HEK293 (cell line): ENCODE results near the gene GYPC.

Experiments used
- CTCF ChIA-PET: fragments of 350-600 bp; formaldehyde crosslinking; extraction: SDS; loops from one replicate; lab custom pipeline; 2021; ENCODE audit warnings: antibody characterized with exemption; lab: Yijun Ruan, JAX
- POLR2A ChIA-PET: fragments of 300-600 bp; formaldehyde crosslinking; extraction: SDS; loops from one replicate; lab custom pipeline; 2020; ENCODE audit warnings: antibody characterized with exemption, inconsistent platforms; lab: Yijun Ruan, JAX
- H3K27ac ChIP-seq: fragments of 200-500 bp; sonication (Bioruptor generic); 2 replicates; pipeline ENCODE4 v1.5.1; 2014; ENCODE audit warnings: low read depth, low read length, control low read depth, inconsistent platforms; ENCODE audit errors: extremely low read depth
- H3K36me3 ChIP-seq, 2 experiments: fragments of 200-500 bp in 1 of 2; sonication (Bioruptor generic) in 1 of 2; 1 replicate in 1 of 2; 2 replicates in 1 of 2; pipeline ENCODE4 v1.5.1; 2014 to 2017; ENCODE audit warnings: inconsistent platforms in 2 of 2, low read length in 2 of 2; ENCODE audit not compliant: control insufficient read depth in 2 of 2, insufficient read depth in 1 of 2
- H3K4me1 ChIP-seq: fragments of 200-500 bp; sonication (Bioruptor generic); 2 replicates; pipeline ENCODE4 v1.5.1; 2014; ENCODE audit warnings: mild to moderate bottlenecking, low read length, inconsistent platforms; ENCODE audit not compliant: control insufficient read depth, insufficient read depth
- H3K4me3 ChIP-seq: 2 replicates; pipeline ENCODE4 v1.5.1; 2011; ENCODE audit warnings: low read depth, mild to moderate bottlenecking, control low read depth, low read length, moderate library complexity
- H3K9me3 ChIP-seq: fragments of 200-500 bp; sonication (Bioruptor generic); 2 replicates; pipeline ENCODE4 v1.5.1; 2014; ENCODE audit warnings: low read depth, low read length, inconsistent platforms; ENCODE audit not compliant: control insufficient read depth, insufficient read depth
- BCL11A ChIP-seq: fragments of 450-650 bp; formaldehyde crosslinking; IDR thresholded peaks from 2 replicates; pipeline ENCODE4 v1.5.1; 2016; ENCODE audit warnings: low read depth, missing biosample characterization, missing genetic modification characterization
- GFI1B ChIP-seq: fragments of 450-650 bp; formaldehyde crosslinking; IDR thresholded peaks from 2 replicates; pipeline ENCODE4 v1.5.1; 2016; ENCODE audit warnings: missing biosample characterization, missing genetic modification characterization
- PATZ1 ChIP-seq: fragments of 450-650 bp; formaldehyde crosslinking; IDR thresholded peaks from 2 replicates; pipeline ENCODE4 v1.5.1; 2016; ENCODE audit warnings: missing biosample characterization, missing genetic modification characterization
- PRDM6 ChIP-seq: fragments of 450-650 bp; formaldehyde crosslinking; IDR thresholded peaks from 2 replicates; pipeline ENCODE4 v1.5.1; 2017; ENCODE audit warnings: missing biosample characterization, missing genetic modification characterization
- TSHZ1 ChIP-seq: fragments of 450-650 bp; formaldehyde crosslinking; IDR thresholded peaks from 2 replicates; pipeline ENCODE4 v1.5.1; 2016; ENCODE audit warnings: missing biosample characterization, missing genetic modification characterization, borderline replicate concordance
- ZBTB26 ChIP-seq: fragments of 450-650 bp; formaldehyde crosslinking; optimal IDR thresholded peaks from 2 replicates; pipeline ENCODE3; 2016; ENCODE audit warnings: missing biosample characterization, mild to moderate bottlenecking, missing genetic modification characterization
- ZBTB7A ChIP-seq: fragments of 450-650 bp; formaldehyde crosslinking; IDR thresholded peaks from 2 replicates; pipeline ENCODE4 v1.5.1; 2016; ENCODE audit warnings: low read depth, missing biosample characterization, missing genetic modification characterization
- ZNF16 ChIP-seq: fragments of 450-650 bp; formaldehyde crosslinking; IDR thresholded peaks from 2 replicates; pipeline ENCODE4 v1.5.1; 2016; ENCODE audit warnings: low read depth, missing biosample characterization, missing genetic modification characterization
- ZNF175 ChIP-seq: fragments of 450-650 bp; formaldehyde crosslinking; IDR thresholded peaks from 2 replicates; pipeline ENCODE4 v1.5.1; 2016; ENCODE audit warnings: missing biosample characterization, missing genetic modification characterization
- ZNF19 ChIP-seq: fragments of 450-650 bp; formaldehyde crosslinking; IDR thresholded peaks from 2 replicates; pipeline ENCODE4; 2016; ENCODE audit warnings: missing biosample characterization, missing genetic modification characterization, low read depth
- ZNF214 ChIP-seq: fragments of 450-650 bp; formaldehyde crosslinking; IDR thresholded peaks from 2 replicates; pipeline ENCODE4 v1.5.1; 2017; ENCODE audit warnings: missing biosample characterization, mild to moderate bottlenecking, missing genetic modification characterization, borderline replicate concordance
- ZNF394 ChIP-seq: fragments of 450-650 bp; formaldehyde crosslinking; IDR thresholded peaks from 2 replicates; pipeline ENCODE4 v1.5.1; 2016; ENCODE audit warnings: missing biosample characterization, missing genetic modification characterization, mild to moderate bottlenecking, moderate library complexity, borderline replicate concordance
- ZNF423 ChIP-seq: fragments of 450-650 bp; formaldehyde crosslinking; IDR thresholded peaks from 2 replicates; pipeline ENCODE4 v1.5.1; 2016; ENCODE audit warnings: missing biosample characterization, missing genetic modification characterization
- ZNF488 ChIP-seq: fragments of 450-650 bp; formaldehyde crosslinking; IDR thresholded peaks from 2 replicates; pipeline ENCODE4 v1.5.1; 2016; ENCODE audit warnings: missing biosample characterization, missing genetic modification characterization
- ZNF555 ChIP-seq: fragments of 450-650 bp; formaldehyde crosslinking; conservative IDR thresholded peaks from 2 replicates; pipeline ENCODE4 v1.5.1; 2017; ENCODE audit warnings: missing biosample characterization, mild to moderate bottlenecking, missing genetic modification characterization, inconsistent platforms
- ZNF645 ChIP-seq: fragments of 450-650 bp; formaldehyde crosslinking; IDR thresholded peaks from 2 replicates; pipeline ENCODE4; 2016; ENCODE audit warnings: missing biosample characterization, missing genetic modification characterization
- ZNF670 ChIP-seq: fragments of 450-650 bp; formaldehyde crosslinking; IDR thresholded peaks from 2 replicates; pipeline ENCODE4 v1.5.1; 2016; ENCODE audit warnings: missing biosample characterization, missing genetic modification characterization, low read depth
- ZNF677 ChIP-seq: fragments of 450-650 bp; IDR thresholded peaks from 2 replicates; pipeline ENCODE4 v1.5.0; 2018; ENCODE audit warnings: missing biosample characterization, mild to moderate bottlenecking, missing genetic modification characterization, moderate library complexity
- ZNF791 ChIP-seq: fragments of 450-650 bp; formaldehyde crosslinking; IDR thresholded peaks from 2 replicates; pipeline ENCODE4 v1.5.1; 2016; ENCODE audit warnings: missing biosample characterization, missing genetic modification characterization

Gene GYPC

GRCh38 chr2:126614524-126615227 is 41.3 kb upstream of the GYPC start (continued):
- TF ChIP-seq PATZ1 (tag by site-specific recombination) (no peak), ZNF423 (tag by site-specific recombination) (no peak), ZBTB7A (tag by site-specific recombination) (no peak), ZNF19 (no peak)

GRCh38 chr2:126616606-126617069 is 39.3 kb upstream of the GYPC start:
- no peak overlapping the region for H3K27ac ChIP-seq
- POLR2A ChIA-PET, result no interaction called here
- no peak for TF ChIP-seq ZNF555 (tag by site-specific recombination)
- TF ChIP-seq TSHZ1, result no peak
- no peak for TF ChIP-seq ZNF645 (tag by site-specific recombination)
- no peak for TF ChIP-seq ZNF670 (tag by site-specific recombination)
- no peak for TF ChIP-seq ZNF791
- TF ChIP-seq ZNF175 (tag by site-specific recombination), result no peak
- no peak for TF ChIP-seq BCL11A (tag by site-specific recombination)
- TF ChIP-seq ZNF488 (tag by site-specific recombination), result no peak
- TF ChIP-seq PRDM6 (tag by site-specific recombination), result no peak
- TF ChIP-seq ZNF19, result no peak
- no peak for TF ChIP-seq ZNF394 (tag by site-specific recombination)
- TF ChIP-seq GFI1B (tag by site-specific recombination), result no peak
- no peak for TF ChIP-seq ZBTB26 (tag by site-specific recombination)
- no peak for TF ChIP-seq ZNF16 (tag by site-specific recombination)
- no peak for TF ChIP-seq ZNF214 (tag by site-specific recombination)
- no peak for TF ChIP-seq ZNF677 (tag by site-specific recombination)
- TF ChIP-seq, all 188 proteins: peak for 0
- Histone ChIP-seq H3K4me3 (no peak overlapping the region), H3K36me3 (no peaks in the 10 kb centered on the region), H3K9me3 (no peaks in the 10 kb centered on the region), H3K4me1 (no peaks in the 10 kb centered on the region)
- CTCF ChIA-PET, result interaction anchor here (1.5 kb wide), 1 partner anchor 88 kb away, joined by 3 read pairs; no protein-coding TSS in a partner anchor
